Measurements from ENCODE around the gene CDYL.

CDYL gene

GRCh38 chr6:4953440-4953839, 177.2 kb downstream of the CDYL start:
- H3K27me3 Mint-ChIP-seq = peaks cover 6% of the 10 kb centered on the region
- CTCF ChIA-PET = no interaction called here

GRCh38 chr6:4956625-4957024, 180.4 kb downstream of the CDYL start:
- Mint-ChIP-seq H3K4me1 (no peaks in the 10 kb centered on the region), H3K27me3 (peaks cover 6% of the 10 kb centered on the region), H3K36me3 (peaks cover 11% of the 10 kb centered on the region), H3K4me3 (no peak overlapping the region), H3K9me3 (no peaks in the 10 kb centered on the region), H3K27ac (no peak overlapping the region)
- CTCF ChIA-PET = interaction anchor here (1.1 kb wide), 1 partner anchor 12 kb away, joined by 3 read pairs; no protein-coding TSS in a partner anchor
- no peak for DNase-seq

More at GRCh38 chr6:4953440-4953839, 177.2 kb downstream of the CDYL start:
- H3K4me1 Mint-ChIP-seq = no peaks in the 10 kb centered on the region
- peaks cover 12% of the 10 kb centered on the region for H3K36me3 Mint-ChIP-seq
- DNase-seq = no peak
- H3K9me3 Mint-ChIP-seq = no peaks in the 10 kb centered on the region
- H3K27ac Mint-ChIP-seq = no peak overlapping the region
- H3K4me3 Mint-ChIP-seq = no peak overlapping the region

GRCh38 chr6:4957521-4958231, 181.5 kb downstream of the CDYL start:
- H3K9me3 Mint-ChIP-seq = no peaks in the 10 kb centered on the region
- H3K27me3 Mint-ChIP-seq = peaks cover 6% of the 10 kb centered on the region
- DNase-seq = no peak
- H3K4me3 Mint-ChIP-seq = no peak overlapping the region
- peaks cover 8% of the 10 kb centered on the region for H3K36me3 Mint-ChIP-seq
- H3K4me1 Mint-ChIP-seq = no peaks in the 10 kb centered on the region
- CTCF ChIA-PET = interaction anchor here (1.1 kb wide), 1 partner anchor 13 kb away, joined by 3 read pairs; no protein-coding TSS in a partner anchor
- H3K27ac Mint-ChIP-seq = no peak overlapping the region

- Mint-ChIP-seq H3K4me3 (no peak overlapping the region), H3K27me3 (peaks cover 6% of the 10 kb centered on the region), H3K4me1 (no peaks in the 10 kb centered on the region), H3K9me3 (no peaks in the 10 kb centered on the region), H3K36me3 (peaks cover 4% of the 10 kb centered on the region), H3K27ac (no peak overlapping the region)
- DNase-seq = no peak
- CTCF ChIA-PET = no interaction called here
These were observed 182.4 kb downstream of the CDYL start for GRCh38 chr6:4958624-4959023.

GRCh38 chr6:4961322-4962168, 185.3 kb downstream of the CDYL start:
- no peak for DNase-seq
- Mint-ChIP-seq H3K27me3 (peaks cover 9% of the 10 kb centered on the region), H3K36me3 (no peaks in the 10 kb centered on the region), H3K27ac (no peak overlapping the region), H3K4me1 (no peaks in the 10 kb centered on the region), H3K4me3 (no peak overlapping the region), H3K9me3 (no peaks in the 10 kb centered on the region)
- CTCF ChIA-PET = no interaction called here

- Mint-ChIP-seq H3K4me1 (no peaks in the 10 kb centered on the region), H3K4me3 (no peak overlapping the region), H3K36me3 (no peaks in the 10 kb centered on the region), H3K27me3 (peaks cover 4% of the 10 kb centered on the region), H3K9me3 (no peaks in the 10 kb centered on the region), H3K27ac (no peak overlapping the region)
- DNase-seq = no peak
- CTCF ChIA-PET = no interaction called here
These were observed 186.7 kb downstream of the CDYL start for GRCh38 chr6:4962905-4963304.

- Mint-ChIP-seq H3K27ac (no peak overlapping the region), H3K4me1 (no peaks in the 10 kb centered on the region), H3K9me3 (no peaks in the 10 kb centered on the region), H3K36me3 (no peaks in the 10 kb centered on the region), H3K4me3 (no peak overlapping the region), H3K27me3 (peaks cover 3% of the 10 kb centered on the region)
- no peak for DNase-seq
- CTCF ChIA-PET = no interaction called here
These were observed 188.7 kb downstream of the CDYL start for GRCh38 chr6:4964675-4965561.

GRCh38 chr6:4965562-4966389, 189.6 kb downstream of the CDYL start:
- Mint-ChIP-seq H3K36me3 (no peaks in the 10 kb centered on the region), H3K4me1 (no peaks in the 10 kb centered on the region), H3K9me3 (no peaks in the 10 kb centered on the region), H3K27me3 (peaks cover 7% of the 10 kb centered on the region), H3K4me3 (no peak overlapping the region), H3K27ac (no peak overlapping the region)
- DNase-seq = no peak
- CTCF ChIA-PET = no interaction called here

- no peaks in the 10 kb centered on the region for H3K4me1 Mint-ChIP-seq
- CTCF ChIA-PET = no interaction called here
- H3K4me3 Mint-ChIP-seq = no peak overlapping the region
- DNase-seq = no peak
- H3K9me3 Mint-ChIP-seq = no peaks in the 10 kb centered on the region
- H3K36me3 Mint-ChIP-seq = no peaks in the 10 kb centered on the region
- H3K27me3 Mint-ChIP-seq = peaks cover 7% of the 10 kb centered on the region
- H3K27ac Mint-ChIP-seq = no peak overlapping the region
These were observed 191.3 kb downstream of the CDYL start for GRCh38 chr6:4967301-4968030.

GRCh38 chr6:4969609-4970285, 193.5 kb downstream of the CDYL start:
- H3K4me3 Mint-ChIP-seq = no peak overlapping the region
- no peak overlapping the region for H3K27ac Mint-ChIP-seq
- H3K4me1 Mint-ChIP-seq = no peaks in the 10 kb centered on the region
- H3K9me3 Mint-ChIP-seq = no peaks in the 10 kb centered on the region
- no peaks in the 10 kb centered on the region for H3K36me3 Mint-ChIP-seq
- peaks cover 14% of the 10 kb centered on the region for H3K27me3 Mint-ChIP-seq
- DNase-seq = no peak
- CTCF ChIA-PET = no interaction called here

GRCh38 chr6:4970739-4971395, 194.7 kb downstream of the CDYL start:
- no peaks in the 10 kb centered on the region for H3K36me3 Mint-ChIP-seq
- peaks cover 12% of the 10 kb centered on the region for H3K27me3 Mint-ChIP-seq
- no peak overlapping the region for H3K4me3 Mint-ChIP-seq
- H3K4me1 Mint-ChIP-seq = no peaks in the 10 kb centered on the region
- CTCF ChIA-PET = no interaction called here
- DNase-seq = no peak
- no peaks in the 10 kb centered on the region for H3K9me3 Mint-ChIP-seq
- no peak overlapping the region for H3K27ac Mint-ChIP-seq

GRCh38 chr6:4971851-4972250, 195.6 kb downstream of the CDYL start:
- Mint-ChIP-seq H3K9me3 (peaks cover 2% of the 10 kb centered on the region), H3K36me3 (no peaks in the 10 kb centered on the region), H3K4me3 (no peak overlapping the region), H3K27ac (no peak overlapping the region), H3K27me3 (peaks cover 11% of the 10 kb centered on the region), H3K4me1 (no peaks in the 10 kb centered on the region)
- DNase-seq = no peak
- CTCF ChIA-PET = no interaction called here
